HG03066 (cell line): ENCODE data around the gene DNAJB1.

Source experiments
- ATAC-seq: cut with Tn5 transposase; IDR thresholded peaks from one replicate; pipeline ENCODE4 v1.9.1; 2021; ENCODE audit warnings: low read depth; ENCODE audit not compliant: unreplicated experiment

DNAJB1 gene

GRCh38 chr19:14475251-14476073, 42.7 kb downstream of the DNAJB1 start, which contains the start of gene PTGER1:
TSS of gene PTGER1 (minus strand) at chr19:14475354. CDS start at chr19:14474320, 1,034 bp downstream.
- ATAC-seq = no peak

- ATAC-seq = no peak
These were observed 43.4 kb downstream of the DNAJB1 start for GRCh38 chr19:14474827-14475226.

GRCh38 chr19:14473978-14474578, 44.1 kb downstream of the DNAJB1 start:
- ATAC-seq = no peak

GRCh38 chr19:14473073-14473977, 44.9 kb downstream of the DNAJB1 start:
- no peak for ATAC-seq

- ATAC-seq = no peak
These were observed 45.8 kb downstream of the DNAJB1 start for GRCh38 chr19:14472202-14472938.

GRCh38 chr19:14471436-14472187, 46.6 kb downstream of the DNAJB1 start:
- ATAC-seq = no peak

GRCh38 chr19:14470031-14470876, 47.9 kb downstream of the DNAJB1 start:
- no peak for ATAC-seq

GRCh38 chr19:14467816-14468215, 50.4 kb downstream of the DNAJB1 start:
- ATAC-seq = no peak

- no peak for ATAC-seq
These were observed 50.8 kb downstream of the DNAJB1 start for GRCh38 chr19:14467391-14467790.
